Testis (tissue), 3 donors: ENCODE data around the gene ADAMTS16. TPM values are rescaled to one million over a fixed set of nuclear protein-coding genes. Genes with fewer than 3 reads are reported as not detected.

Experiments used
- DNase-seq: peaks from one replicate; pipeline ENCODE4 v3.0.0-alpha.2; 2019
- H3K27ac ChIP-seq, 2 donors: fragments of 200-600 bp; sonication (generic); one replicate each; pipeline ENCODE4 v1.5.1; 2019
- H3K27me3 ChIP-seq: fragments of 200-600 bp; sonication (generic); one replicate; pipeline ENCODE4 v1.5.1; 2019
- H3K36me3 ChIP-seq: fragments of 200-600 bp; sonication (generic); one replicate; pipeline ENCODE4 v1.5.1; 2017; ENCODE audit warnings: low read depth; ENCODE audit errors: missing control alignments
- H3K4me1 ChIP-seq: fragments of 200-600 bp; sonication (generic); one replicate; pipeline ENCODE4 v1.5.1; 2019
- H3K4me3 ChIP-seq, 2 donors: fragments of 200-600 bp; sonication (generic); one replicate each; pipeline ENCODE4 v1.5.1; 2017 to 2019
- H3K9me3 ChIP-seq: fragments of 200-600 bp; sonication (generic); one replicate; pipeline ENCODE4 v1.5.1; 2017
- CTCF ChIP-seq, 3 experiments: fragments of 450-650 bp in 2 of 3; fragments of 200-600 bp in 1 of 3; sonication (generic) in 1 of 3; IDR thresholded peaks; one replicate each; pipeline ENCODE4 v1.5.1; 2016 to 2019; ENCODE audit warnings: antibody characterized with exemption in 3 of 3, mild to moderate bottlenecking in 2 of 3, moderate library complexity in 1 of 3
- POLR2A ChIP-seq: fragments of 450-650 bp; IDR thresholded peaks from one replicate; pipeline ENCODE4 v1.6.1; 2017; ENCODE audit warnings: antibody characterized with exemption, mild to moderate bottlenecking, moderate library complexity
- WGBS, 2 donors: methylation state at CpG; one replicate each; pipeline ENCODE4 v1.1.5; 2018; 5-methylcytosine and 5-hydroxymethylcytosine counted together
- intact Hi-C: fragments of 100-400 bp; cut with DNase I; formaldehyde crosslinking; loops from one replicate; pipeline ENCODE4 v1.15.1; 2023; ENCODE audit warnings: low total_unique reads
- polyA plus RNA-seq: library from polyadenylated mRNA; stranded (reverse); fragments of 350-450 nt; fragmentation: Illumina TruSeq; extraction: RNeasy Lipid Tissue Mini Kit (QIAGEN cat#74804); gene quantifications from one replicate; pipeline ENCODE4 v1.2.3, GENCODE V29; 2014; ENCODE audit warnings: low read depth, low replicate concordance; ENCODE audit not compliant: insufficient read depth
- total RNA-seq, 2 donors: library from RNA; depleted of rRNA; stranded (reverse); fragments of >200 nt; gene quantifications; one replicate each; pipeline ENCODE4 v1.2.3, GENCODE V29; 2016

The ADAMTS16 gene
- total and polyA plus RNA-seq, 3 donors from 2014 or later, result 0.16 to 4.7 (median 0.37) TPM

- no peaks in the 10 kb centered on the region for H3K27me3 ChIP-seq
- no peak for DNase-seq
- no peak overlapping the region for H3K4me3 ChIP-seq
- peaks cover 4% of the 10 kb centered on the region for H3K4me1 ChIP-seq
- 65 to 76% methylated on average over 4 of the region's 4 CpGs for whole genome bisulfite sequencing, 2 donors
- TF ChIP-seq POLR2A (no peak), CTCF (IDR thresholded peaks at IDR 0.05) (no peak)
- no peak overlapping the region for H3K27ac ChIP-seq
- no peaks in the 10 kb centered on the region for H3K9me3 ChIP-seq
- no peaks in the 10 kb centered on the region for H3K36me3 ChIP-seq
- intact Hi-C loops, result no loop called here
Measured at GRCh38 chr5:5344051-5344571, 204.0 kb downstream of the ADAMTS16 start.

GRCh38 chr5:5344606-5345005 lies 204.5 kb downstream of the ADAMTS16 start:
- Histone ChIP-seq H3K36me3 (no peaks in the 10 kb centered on the region), H3K9me3 (no peaks in the 10 kb centered on the region), H3K4me1 (peaks cover 4% of the 10 kb centered on the region), H3K4me3 (no peak overlapping the region), H3K27ac (no peak overlapping the region), H3K27me3 (no peaks in the 10 kb centered on the region)
- intact Hi-C loops, result no loop called here
- TF ChIP-seq POLR2A, result no peak
- no peak for TF ChIP-seq CTCF (IDR thresholded peaks at IDR 0.05)
- no peak for DNase-seq
- 67 to 80% methylated on average over 5 of the region's 5 CpGs for WGBS, 2 donors

GRCh38 chr5:5347442-5347841 lies 207.3 kb downstream of the ADAMTS16 start:
- H3K4me3 ChIP-seq, result no peak overlapping the region
- no peak for DNase-seq
- TF ChIP-seq CTCF (IDR thresholded peaks at IDR 0.05) (no peak), POLR2A (no peak)
- no peaks in the 10 kb centered on the region for H3K36me3 ChIP-seq
- no peak overlapping the region for H3K27ac ChIP-seq
- H3K4me1 ChIP-seq, result no peaks in the 10 kb centered on the region
- intact Hi-C loops, result no loop called here
- H3K27me3 ChIP-seq, result no peaks in the 10 kb centered on the region
- no peaks in the 10 kb centered on the region for H3K9me3 ChIP-seq
- WGBS, 2 donors, result 92 to 94% methylated on average over 7 of the region's 7 CpGs

- H3K36me3 ChIP-seq, result no peaks in the 10 kb centered on the region
- H3K27ac ChIP-seq, result no peak overlapping the region
- intact Hi-C loops, result no loop called here
- WGBS, 2 donors, result 74 to 81% methylated on average over 10 of the region's 10 CpGs
- no peak for TF ChIP-seq CTCF (IDR thresholded peaks at IDR 0.05)
- TF ChIP-seq POLR2A, result no peak
- no peak for DNase-seq
- no peaks in the 10 kb centered on the region for H3K4me1 ChIP-seq
- H3K9me3 ChIP-seq, result no peaks in the 10 kb centered on the region
- H3K4me3 ChIP-seq, result no peak overlapping the region
- H3K27me3 ChIP-seq, result no peaks in the 10 kb centered on the region
Measured at GRCh38 chr5:5348135-5348534, 208.0 kb downstream of the ADAMTS16 start.

GRCh38 chr5:5348576-5348975 lies 208.4 kb downstream of the ADAMTS16 start:
- no peaks in the 10 kb centered on the region for H3K4me1 ChIP-seq
- no peaks in the 10 kb centered on the region for H3K36me3 ChIP-seq
- TF ChIP-seq CTCF (IDR thresholded peaks at IDR 0.05), result no peak
- no peak for TF ChIP-seq POLR2A
- H3K27me3 ChIP-seq, result no peaks in the 10 kb centered on the region
- H3K4me3 ChIP-seq, result no peak overlapping the region
- intact Hi-C loops, result no loop called here
- H3K9me3 ChIP-seq, result no peaks in the 10 kb centered on the region
- no peak overlapping the region for H3K27ac ChIP-seq
- no peak for DNase-seq
